GM18517 (cell line): ENCODE data around the gene DEPDC7.
A peak's percentile ranks its signal among the peaks of the same experiment; 100 is the strongest.

Experiments
- ATAC-seq: cut with Tn5 transposase; IDR thresholded peaks from one replicate; pipeline ENCODE4 v1.9.1; 2021; ENCODE audit warnings: mild to moderate bottlenecking, moderate library complexity; ENCODE audit not compliant: unreplicated experiment

DEPDC7 gene

DNA sequence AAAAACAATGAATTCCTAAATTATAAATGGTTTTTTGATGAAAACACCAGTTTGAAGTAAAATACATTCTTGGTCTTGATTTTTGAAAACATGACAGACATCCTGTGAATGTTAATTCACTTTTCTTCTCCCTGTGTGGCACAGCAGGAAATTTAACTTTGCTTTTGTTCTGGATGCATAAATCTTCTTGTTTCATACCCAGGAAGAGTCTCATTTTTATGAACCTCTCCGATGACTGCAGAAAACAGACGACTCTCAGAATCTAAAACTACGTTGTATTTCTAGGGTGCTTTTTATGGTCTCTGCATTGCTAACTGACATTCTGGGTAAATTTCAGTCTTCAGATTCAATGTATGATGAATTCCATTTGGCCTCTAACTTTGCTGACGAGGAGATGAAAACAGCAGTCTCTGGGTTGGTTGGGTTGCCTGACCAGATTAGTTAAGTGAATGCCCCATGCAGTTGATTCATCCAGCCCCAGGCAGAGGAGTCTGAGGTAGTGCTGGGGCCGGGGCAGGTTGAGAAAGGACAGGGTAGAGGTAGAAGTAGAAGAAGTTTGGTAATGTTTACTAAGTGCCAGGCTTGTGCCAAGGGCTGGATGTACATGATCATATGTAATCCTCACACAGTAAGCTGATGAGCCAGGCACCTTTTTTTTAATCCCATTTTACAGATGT lies 43.8 kb downstream of the DEPDC7 start:
- ATAC-seq: no peak

GRCh38 chr11:33060271-33060670 lies 44.6 kb downstream of the DEPDC7 start:
- no peak for ATAC-seq

- ATAC-seq: no peak
Measured at GRCh38 chr11:33062137-33062536, 46.5 kb downstream of the DEPDC7 start.

- peak; percentile 59 for ATAC-seq
Measured at GRCh38 chr11:33063326-33063881, 47.7 kb downstream of the DEPDC7 start.

DNA sequence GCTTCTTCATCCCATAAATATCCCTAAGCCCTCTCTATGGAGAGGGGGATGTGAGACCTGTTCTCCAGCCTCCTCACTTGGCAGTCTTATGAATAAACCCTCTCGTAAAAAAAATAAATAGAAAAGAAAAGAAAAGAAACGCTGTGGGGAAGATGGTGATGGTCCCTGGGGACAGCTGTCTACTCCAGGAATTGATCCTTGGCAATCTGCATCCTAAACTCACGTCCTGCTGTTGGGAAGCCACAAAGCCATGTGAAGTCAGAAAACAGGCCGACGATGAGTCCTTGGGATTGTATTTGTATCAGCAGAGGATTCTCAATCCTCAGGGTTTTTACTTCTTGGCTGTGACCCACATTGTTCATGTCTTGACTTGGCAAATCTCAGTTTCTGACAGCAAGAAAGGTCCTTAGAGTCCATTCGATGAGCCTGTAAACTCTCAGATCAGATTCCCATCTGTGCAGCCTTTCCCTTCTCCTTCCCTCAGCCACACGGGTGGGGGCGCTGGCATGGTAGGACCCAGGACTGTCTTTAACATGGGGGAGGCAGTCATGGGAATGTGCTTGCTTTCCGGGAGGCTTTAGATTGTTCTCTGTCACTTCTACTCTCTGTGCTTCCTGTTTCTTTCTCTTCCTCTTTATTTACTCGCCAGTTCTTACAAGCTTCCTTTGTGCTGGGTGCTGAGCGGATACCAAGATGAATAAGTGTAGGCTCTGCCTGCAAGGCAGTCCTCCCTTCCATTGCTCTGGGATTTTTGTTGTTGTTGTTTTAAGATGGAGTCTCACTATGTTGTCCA lies 48.6 kb downstream of the DEPDC7 start:
- ATAC-seq: no peak

DNA sequence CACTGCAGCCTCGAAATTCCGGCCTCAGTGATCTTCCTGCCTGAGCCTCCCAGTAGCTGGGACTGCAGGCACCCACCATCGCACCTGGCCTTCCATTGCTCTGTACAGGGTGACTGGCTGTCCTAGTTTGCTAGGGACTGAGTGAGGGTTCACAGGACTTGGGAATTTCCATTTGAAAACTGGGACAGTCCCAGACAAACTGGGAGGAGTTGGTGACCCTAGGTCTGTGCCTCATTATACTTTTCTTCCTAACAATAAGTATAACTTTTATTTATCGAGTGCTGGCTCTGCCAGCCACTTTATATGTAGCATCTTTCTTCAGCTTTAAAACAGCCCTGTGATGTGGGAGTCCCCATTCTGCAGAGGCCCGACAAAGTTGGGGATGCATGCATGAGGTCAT lies 49.2 kb downstream of the DEPDC7 start:
- no peak for ATAC-seq

DNA sequence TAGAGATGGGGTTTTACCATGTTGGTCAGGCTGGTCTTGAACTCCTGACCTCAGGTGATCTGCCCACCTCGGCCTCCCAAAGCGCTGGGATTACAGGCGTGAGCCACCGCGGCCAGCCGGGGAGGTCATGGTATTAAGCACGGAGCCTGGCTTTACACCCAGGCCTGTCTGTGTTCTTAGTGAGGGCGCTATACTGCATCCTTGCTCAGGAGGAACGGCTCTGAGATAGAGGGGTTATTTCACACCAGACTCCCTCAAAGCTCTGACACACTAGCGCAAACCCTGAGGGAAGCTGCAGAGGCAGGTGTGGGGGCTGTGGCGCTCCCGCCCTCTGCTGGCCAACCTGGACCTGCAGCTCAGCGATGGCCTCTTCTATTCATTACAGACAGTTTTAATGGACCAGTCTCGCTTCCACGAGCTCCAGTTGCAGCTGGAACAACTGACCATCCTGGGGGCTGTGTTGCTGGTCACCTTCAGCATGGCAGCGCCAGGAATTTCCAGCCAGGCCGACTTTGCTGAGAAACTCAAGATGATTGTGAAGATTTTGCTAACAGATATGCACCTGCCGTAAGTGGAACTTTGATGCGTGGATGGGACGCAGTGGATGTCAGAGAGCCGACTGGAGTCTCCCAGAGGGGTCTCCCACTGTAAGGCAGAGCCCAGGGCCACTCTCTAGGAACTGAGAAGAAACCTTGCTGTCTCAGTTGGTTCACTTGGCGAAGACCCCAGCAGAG lies 49.9 kb downstream of the DEPDC7 start:
- no peak for ATAC-seq

DNA sequence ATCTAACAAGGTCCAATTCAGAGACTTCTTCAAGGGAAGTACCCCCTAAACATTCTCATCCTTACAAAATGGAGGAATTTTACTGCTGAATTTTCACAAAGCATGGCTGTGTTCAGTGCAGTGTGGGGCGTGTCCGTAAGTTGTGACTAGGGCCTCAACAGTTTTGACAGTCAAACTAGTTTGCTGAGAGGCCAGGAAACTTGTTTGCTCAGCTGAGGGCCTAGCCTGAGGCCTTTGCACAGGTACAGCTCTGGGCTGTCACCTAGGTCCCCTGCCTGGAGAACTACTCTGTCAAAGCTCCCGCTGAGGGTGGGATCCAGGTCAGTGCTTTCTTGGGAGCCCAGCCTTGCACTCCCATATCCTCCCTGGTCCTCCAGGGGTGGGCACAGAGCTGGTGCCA lies 51.6 kb downstream of the DEPDC7 start:
- no peak for ATAC-seq

- ATAC-seq: no peak
Measured at GRCh38 chr11:33068611-33069340, 53.1 kb downstream of the DEPDC7 start.

- ATAC-seq: no peak
Measured at GRCh38 chr11:33072465-33072864, 56.8 kb downstream of the DEPDC7 start.
